AG04450 (cell line): Measurements from ENCODE around the gene SLCO3A1. TPM values are rescaled to one million over a fixed set of nuclear protein-coding genes. Genes with fewer than 3 reads are reported as not detected.

Experiments
- CTCF ChIA-PET: fragments of 300-600, 350-600 bp; formaldehyde crosslinking; extraction: SDS; loops from one replicate; lab custom pipeline; 2022; ENCODE audit warnings: antibody characterized with exemption, inconsistent platforms; lab: Charles Lee
- POLR2A ChIA-PET: fragments of 350-600 bp; formaldehyde crosslinking; extraction: SDS; loops from one replicate; lab custom pipeline; 2021; ENCODE audit warnings: antibody characterized with exemption, inconsistent platforms; lab: Yijun Ruan, JAX
- DNase-seq: peaks from one replicate; pipeline ENCODE4 v3.0.0-alpha.2; 2011; ENCODE audit warnings: low read depth, low spot score
- H3K27ac ChIP-seq: one replicate; pipeline ENCODE4 v1.5.1; 2012; ENCODE audit warnings: low read depth, low read length, control low read depth
- H3K27me3 ChIP-seq: one replicate; pipeline ENCODE4 v1.6.0; 2012; ENCODE audit warnings: low read length; ENCODE audit not compliant: control insufficient read depth, insufficient read depth
- H3K4me3 ChIP-seq: 2 replicates; pipeline ENCODE4 v1.5.1; 2011; ENCODE audit warnings: mild to moderate bottlenecking, low read depth, low read length, control low read depth
- H3K9me3 ChIP-seq: 2 replicates; pipeline ENCODE4 v1.5.1; 2012; ENCODE audit warnings: low read length; ENCODE audit not compliant: control insufficient read depth, insufficient read depth
- CTCF ChIP-seq: IDR thresholded peaks from 2 replicates; pipeline ENCODE4 v1.5.1; 2011; ENCODE audit warnings: low read depth, low read length, control low read depth, inconsistent platforms
- polyA plus RNA-seq: library from polyadenylated mRNA; depleted of rRNA; stranded (reverse); fragments of >200 nt; gene quantifications from 2 replicates; pipeline ENCODE4 v1.2.3, GENCODE V29; 2011

The SLCO3A1 gene
- polyA plus RNA-seq, 1 experiment: 7.6 TPM

GRCh38 chr15:92166029-92166428, 312.5 kb downstream of the SLCO3A1 start:
- Histone ChIP-seq H3K27ac (no peak overlapping the region), H3K27me3 (no peaks in the 10 kb centered on the region), H3K4me3 (no peak overlapping the region), H3K9me3 (no peaks in the 10 kb centered on the region; the same call in 1 of the 2 replicates)
- CTCF ChIA-PET: interaction anchor here (0.6 kb wide), 1 partner anchor 461 kb away, joined by 4 read pairs; no protein-coding TSS in a partner anchor
- TF ChIP-seq CTCF: no peak
- no peak for DNase-seq
- POLR2A ChIA-PET: no interaction called here

- H3K4me3 ChIP-seq: no peak overlapping the region
- no peaks in the 10 kb centered on the region for H3K27me3 ChIP-seq
- H3K9me3 ChIP-seq: no peaks in the 10 kb centered on the region; the same call in 1 of the 2 replicates
- TF ChIP-seq CTCF: no peak
- POLR2A ChIA-PET: no interaction called here
- no peak for DNase-seq
- no peak overlapping the region for H3K27ac ChIP-seq
- CTCF ChIA-PET: no interaction called here
These were observed 313.4 kb downstream of the SLCO3A1 start for GRCh38 chr15:92166751-92167405.

- POLR2A ChIA-PET: no interaction called here
- TF ChIP-seq CTCF: no peak
- CTCF ChIA-PET: no interaction called here
- no peaks in the 10 kb centered on the region; the same call in 1 of the 2 replicates for H3K9me3 ChIP-seq
- no peak for DNase-seq
- no peaks in the 10 kb centered on the region for H3K27me3 ChIP-seq
- no peak overlapping the region for H3K27ac ChIP-seq
- no peak overlapping the region for H3K4me3 ChIP-seq
These were observed 313.9 kb downstream of the SLCO3A1 start for GRCh38 chr15:92167451-92167850.

GRCh38 chr15:92168066-92168683, 314.7 kb downstream of the SLCO3A1 start:
- no peak overlapping the region for H3K27ac ChIP-seq
- ChIA-PET CTCF (no interaction called here), POLR2A (no interaction called here)
- no peaks in the 10 kb centered on the region for H3K27me3 ChIP-seq
- no peak overlapping the region for H3K4me3 ChIP-seq
- H3K9me3 ChIP-seq: no peaks in the 10 kb centered on the region; the same call in 1 of the 2 replicates
- no peak for TF ChIP-seq CTCF
- no peak for DNase-seq

- H3K27ac ChIP-seq: no peak overlapping the region
- no peaks in the 10 kb centered on the region for H3K27me3 ChIP-seq
- H3K9me3 ChIP-seq: no peaks in the 10 kb centered on the region
- ChIA-PET POLR2A (no interaction called here), CTCF (no interaction called here)
- no peak for TF ChIP-seq CTCF
- no peak overlapping the region for H3K4me3 ChIP-seq
- DNase-seq: no peak
These were observed 317.4 kb downstream of the SLCO3A1 start for GRCh38 chr15:92170897-92171296.
